NCI-H146 treated with DMSO at 0.1 percent for 48 hours (cell line): ENCODE results near the gene KIF21B.
"Not testable (repeated sequence)": the region's sequence is repeated elsewhere in the genome, so short reads cannot be mapped to it uniquely, and the experiment has no call there.

Source experiments
- DNase-seq: peaks from one replicate; lab custom pipeline; 2025; ENCODE audit not compliant: unreplicated experiment; lab: John Stamatoyannopoulos, UW

The KIF21B gene

DNA sequence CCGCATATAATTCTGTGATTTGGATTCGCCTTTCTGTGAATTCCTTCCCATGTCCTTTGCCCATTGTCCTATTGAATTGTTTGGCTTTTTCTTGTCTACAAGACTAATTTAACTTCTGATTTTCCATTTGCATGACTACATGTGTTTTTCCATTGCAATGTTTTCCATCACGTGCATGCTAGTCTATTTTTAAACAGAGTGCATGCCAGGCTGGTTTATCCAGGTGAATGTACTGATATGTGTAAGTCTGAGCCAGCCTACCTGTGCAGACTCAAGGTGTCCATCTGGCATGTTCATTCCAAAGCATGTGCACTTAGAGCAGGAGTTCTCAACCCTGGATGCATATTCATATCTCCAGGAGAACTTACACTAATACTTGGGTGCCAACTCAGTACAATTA lies 69.1 kb downstream of the KIF21B start:
- no peak for DNase-seq

DNA sequence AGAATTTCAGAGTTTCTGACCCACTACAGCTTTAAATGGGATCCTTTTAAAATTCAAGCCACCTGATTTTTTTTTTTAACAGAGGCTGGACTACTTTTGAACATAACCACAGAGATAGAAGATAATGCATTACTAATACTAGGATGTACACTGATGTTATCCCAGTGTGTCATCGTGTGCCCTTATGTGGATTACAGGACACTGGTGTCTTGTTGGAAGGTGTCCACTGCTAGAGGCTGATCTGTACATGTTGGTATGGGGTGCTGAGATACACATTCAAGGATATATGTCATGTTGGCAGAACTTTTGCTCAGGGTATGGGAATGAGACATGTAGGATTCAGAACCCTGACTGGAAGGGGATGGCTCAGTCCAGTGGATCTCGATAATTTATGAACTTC lies 72.5 kb downstream of the KIF21B start:
- no peak for DNase-seq

- DNase-seq: no peak
Observed at GRCh38 chr1:200949626-200950025, 73.9 kb downstream of the KIF21B start.

- DNase-seq: no peak
Observed at GRCh38 chr1:200947059-200947566, 76.4 kb downstream of the KIF21B start.

DNA sequence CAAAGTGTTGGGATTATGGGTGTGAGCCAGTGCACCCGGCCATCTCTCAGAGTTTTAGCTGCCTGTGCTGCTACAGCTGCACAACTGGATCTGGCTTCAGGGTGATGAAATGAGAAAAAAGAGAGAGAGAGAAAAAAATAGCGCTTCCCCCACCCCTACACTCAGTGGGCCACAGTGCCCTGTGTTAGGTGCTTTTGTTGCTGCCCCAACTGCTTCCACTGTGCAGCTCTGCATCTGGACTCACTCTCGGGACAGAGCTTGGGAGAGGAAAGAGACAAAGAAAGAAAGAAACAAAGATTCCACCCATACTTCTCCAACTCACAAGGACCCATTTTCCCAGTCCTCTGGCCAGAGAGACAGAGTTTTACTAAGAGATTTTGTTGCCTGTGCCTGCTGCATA lies 78.4 kb downstream of the KIF21B start:
- DNase-seq: no peak

GRCh38 chr1:200938955-200939354 lies 84.6 kb downstream of the KIF21B start:
- no peak for DNase-seq

- not testable (repeated sequence) for DNase-seq
Observed at GRCh38 chr1:200935286-200935962, 88.1 kb downstream of the KIF21B start.

GRCh38 chr1:200934676-200935245 lies 88.8 kb downstream of the KIF21B start:
- DNase-seq: no peak

DNA sequence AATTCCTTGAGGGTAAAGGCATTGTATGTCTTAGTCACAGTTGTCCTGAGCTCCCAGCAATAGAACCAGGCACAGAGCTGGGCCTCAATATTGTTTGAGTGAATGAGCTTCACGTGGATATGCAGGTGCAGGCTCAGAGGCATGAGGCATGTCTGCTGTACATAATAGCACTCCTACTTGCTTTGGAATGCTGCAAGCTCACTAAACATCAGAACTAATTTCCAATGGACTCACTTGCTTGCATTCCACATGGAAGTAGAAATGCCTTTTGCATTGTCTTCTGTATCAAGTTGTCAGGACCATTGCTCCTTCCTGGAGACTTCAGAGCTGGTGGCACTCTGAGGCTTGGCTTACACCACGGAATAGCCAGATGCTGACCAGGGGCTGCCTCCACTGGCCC lies 91.7 kb downstream of the KIF21B start:
- DNase-seq: no peak

DNA sequence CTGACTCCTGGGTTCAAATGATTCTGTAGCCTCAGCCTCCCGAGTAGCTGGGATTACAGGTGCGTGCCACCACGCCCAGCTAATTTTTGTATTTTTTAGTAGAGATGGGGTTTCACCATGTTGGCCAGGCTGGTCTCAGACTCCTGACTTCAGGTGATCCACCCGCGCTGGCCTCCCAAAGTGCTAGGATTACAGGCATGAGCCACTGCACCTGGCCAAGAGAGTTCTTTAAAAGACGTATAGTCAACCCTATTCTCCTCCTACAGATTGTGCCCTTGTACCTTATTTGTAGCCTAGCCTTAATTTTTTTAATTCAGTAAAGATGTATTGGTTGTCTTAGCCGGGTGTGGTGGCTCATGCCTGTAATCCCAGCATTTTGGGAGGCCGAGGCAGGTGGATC lies 93.2 kb downstream of the KIF21B start:
- DNase-seq: not testable (repeated sequence)

DNA sequence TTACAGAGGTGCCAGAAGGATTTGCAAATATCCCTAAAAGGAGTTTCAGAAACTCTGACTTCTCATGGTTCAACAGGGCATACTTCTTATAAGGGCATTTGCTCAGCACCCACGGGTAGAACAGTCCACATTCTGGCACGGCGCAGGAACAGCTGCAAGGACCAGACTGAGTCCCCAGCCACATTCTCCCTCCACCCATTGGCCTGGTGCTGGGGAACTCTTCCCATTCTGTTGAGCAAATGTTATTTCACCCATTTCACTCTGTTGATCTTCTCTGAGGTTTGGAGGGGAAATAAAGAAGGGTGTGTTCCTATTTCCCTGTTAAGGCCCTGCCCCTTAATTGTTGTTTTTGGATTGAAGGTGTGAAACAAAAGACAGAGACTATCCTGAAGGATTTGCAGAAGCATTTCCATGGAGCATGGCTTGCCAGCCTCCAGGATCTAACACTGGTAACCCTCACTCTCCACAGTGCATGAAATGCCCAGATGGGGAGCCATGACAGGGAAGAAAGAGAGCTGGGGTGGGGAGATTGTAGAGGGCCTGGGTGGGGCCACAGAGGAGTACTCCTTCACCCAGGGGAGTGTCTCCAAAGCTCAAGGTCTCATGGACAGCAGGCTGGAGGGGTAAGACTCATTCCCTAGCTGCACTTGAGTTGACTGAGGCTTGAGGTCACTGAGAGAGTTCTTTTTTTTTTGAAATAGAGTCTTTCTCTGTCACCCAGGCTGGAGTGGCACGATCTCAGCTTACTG lies 93.8 kb downstream of the KIF21B start:
- no peak for DNase-seq

- DNase-seq: no peak
Observed at GRCh38 chr1:200925831-200926230, 97.7 kb downstream of the KIF21B start.

DNA sequence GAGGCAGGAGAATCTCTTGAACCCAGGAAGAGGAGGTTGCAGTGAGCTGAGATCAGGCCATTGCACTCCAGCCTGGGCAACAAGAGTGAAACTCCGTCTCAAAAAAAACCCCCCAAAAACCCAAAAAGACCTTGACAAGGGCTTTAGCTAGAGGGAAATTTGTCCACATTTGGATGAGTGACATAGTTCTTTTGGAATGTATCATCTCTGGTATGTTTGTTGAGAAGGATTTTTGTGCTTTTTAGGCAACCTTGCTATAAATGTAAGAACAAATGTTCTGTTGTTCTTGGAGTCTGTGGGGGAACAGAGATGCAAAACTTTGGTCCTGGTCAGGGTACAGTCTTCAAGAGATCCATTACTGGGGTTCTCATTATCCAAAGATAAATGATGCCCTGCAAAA lies 99.9 kb downstream of the KIF21B start:
- no peak for DNase-seq

GRCh38 chr1:200922406-200922805 lies 101.1 kb downstream of the KIF21B start:
- DNase-seq: no peak

GRCh38 chr1:200921571-200922110 lies 101.9 kb downstream of the KIF21B start:
- DNase-seq: no peak
